B cell (primary cell): ENCODE results near the gene NCK2.

ENCODE experiments used
- CTCF ChIP-seq: fragments of 200-600 bp; IDR thresholded peaks from one replicate; pipeline ENCODE4 v1.8.0; 2022; ENCODE audit warnings: antibody characterized with exemption, mild to moderate bottlenecking
- EZH2 ChIP-seq: IDR thresholded peaks from 2 replicates; pipeline ENCODE4 v1.6.1; 2012; ENCODE audit warnings: borderline replicate concordance, low read depth, mild to moderate bottlenecking, moderate library complexity, low read length; ENCODE audit not compliant: insufficient read depth, poor library complexity, severe bottlenecking

GRCh38 chr2:105859694-105859951 lies 114.9 kb downstream of the NCK2 start:
- TF ChIP-seq CTCF, result no peak
- TF ChIP-seq EZH2, result no peak
